Measurements from ENCODE around the gene DNTTIP2.

DNA sequence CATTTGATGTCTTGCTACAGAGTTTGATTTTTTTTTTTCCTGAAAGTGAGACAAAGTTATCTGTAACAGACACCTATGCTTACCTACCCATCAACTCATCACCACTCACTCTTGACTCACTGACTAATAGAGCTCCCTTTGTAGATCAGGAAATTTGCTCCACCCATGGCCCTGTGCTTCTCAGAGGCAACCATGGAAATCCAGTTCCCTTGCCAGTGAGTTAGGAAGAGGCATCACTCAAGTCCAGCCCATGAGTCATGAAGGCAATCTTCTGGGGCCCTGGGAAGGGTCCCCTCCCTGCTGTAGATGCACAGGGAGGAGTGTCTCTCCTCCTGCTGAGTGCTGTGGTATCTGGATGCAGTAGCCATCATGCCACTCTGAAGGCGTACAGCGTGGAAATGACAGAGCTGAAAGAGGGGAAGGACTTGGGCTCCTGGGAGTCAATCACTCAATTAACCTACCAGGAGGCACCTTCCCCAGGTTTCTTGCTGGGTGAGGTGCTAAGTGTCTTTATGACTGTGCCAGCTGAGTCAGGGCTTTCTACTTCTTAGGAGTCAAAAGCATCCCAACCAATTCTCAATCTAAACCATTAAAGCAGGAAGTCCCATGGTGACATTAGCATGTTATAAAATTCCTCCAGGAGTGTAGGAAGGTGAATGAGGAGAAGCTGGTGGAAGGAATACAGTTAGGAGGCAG is 56.1 kb downstream of the DNTTIP2 start:
- TF ChIP-seq, protein P1, sequence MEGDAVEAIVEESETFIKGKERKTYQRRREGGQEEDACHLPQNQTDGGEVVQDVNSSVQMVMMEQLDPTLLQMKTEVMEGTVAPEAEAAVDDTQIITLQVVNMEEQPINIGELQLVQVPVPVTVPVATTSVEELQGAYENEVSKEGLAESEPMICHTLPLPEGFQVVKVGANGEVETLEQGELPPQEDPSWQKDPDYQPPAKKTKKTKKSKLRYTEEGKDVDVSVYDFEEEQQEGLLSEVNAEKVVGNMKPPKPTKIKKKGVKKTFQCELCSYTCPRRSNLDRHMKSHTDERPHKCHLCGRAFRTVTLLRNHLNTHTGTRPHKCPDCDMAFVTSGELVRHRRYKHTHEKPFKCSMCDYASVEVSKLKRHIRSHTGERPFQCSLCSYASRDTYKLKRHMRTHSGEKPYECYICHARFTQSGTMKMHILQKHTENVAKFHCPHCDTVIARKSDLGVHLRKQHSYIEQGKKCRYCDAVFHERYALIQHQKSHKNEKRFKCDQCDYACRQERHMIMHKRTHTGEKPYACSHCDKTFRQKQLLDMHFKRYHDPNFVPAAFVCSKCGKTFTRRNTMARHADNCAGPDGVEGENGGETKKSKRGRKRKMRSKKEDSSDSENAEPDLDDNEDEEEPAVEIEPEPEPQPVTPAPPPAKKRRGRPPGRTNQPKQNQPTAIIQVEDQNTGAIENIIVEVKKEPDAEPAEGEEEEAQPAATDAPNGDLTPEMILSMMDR (IDR thresholded peaks at IDR 0.05; ENCODE audit: poor library complexity), result no peak
- TF ChIP-seq EZH2 (IDR thresholded peaks at IDR 0.05; ENCODE audit: borderline replicate concordance) (no peak), EZH2phosphoT487 (IDR thresholded peaks at IDR 0.05; ENCODE audit: low read depth, severe bottlenecking, unreplicated experiment) (no peak)

Data from hepatocyte (in vitro differentiated cells).